Astrocyte of the spinal cord (primary cell): ENCODE measurements around the gene DZIP1L.

Source experiments
- DNase-seq: peaks from one replicate; pipeline ENCODE4 v3.0.0; 2011; ENCODE audit warnings: low read depth, low spot score
- H3K4me3 ChIP-seq: 2 replicates; pipeline ENCODE4 v1.5.1; 2011; ENCODE audit warnings: low read depth, mild to moderate bottlenecking, low read length, moderate library complexity
- in situ Hi-C: cut with HindIII; loops from 2 replicates; pipeline ENCODE4 v1.10.0; 2017; ENCODE audit warnings: low sequenced_read_pairs
- TF ChIP-seq, protein P1 (sequence below): IDR thresholded peaks from 2 replicates; pipeline ENCODE4 v1.5.1; 2012; ENCODE audit warnings: low read depth, mild to moderate bottlenecking, low read length, inconsistent platforms

DZIP1L gene

DNA sequence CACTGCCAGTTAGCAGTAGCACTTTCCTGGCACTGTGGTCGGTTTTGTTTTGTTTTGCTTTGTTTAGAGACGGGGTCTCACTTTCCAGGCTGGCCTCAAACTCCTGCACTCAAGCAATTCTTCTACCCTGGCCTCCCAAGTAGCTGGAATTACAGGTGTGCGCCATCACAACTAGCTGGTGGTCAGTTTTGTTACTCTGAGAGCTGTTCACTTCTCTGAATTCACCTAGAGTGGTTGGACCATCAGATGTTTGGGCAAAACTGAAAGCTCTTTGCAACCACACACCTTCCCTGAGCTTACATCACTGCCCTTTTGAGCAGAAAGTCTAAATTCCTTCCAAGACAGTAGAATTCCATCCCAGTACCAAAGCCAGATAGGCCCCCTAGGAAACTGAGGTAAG, 82.8 kb downstream of the DZIP1L start:
- no peak overlapping the region for H3K4me3 ChIP-seq
- TF ChIP-seq, protein P1, sequence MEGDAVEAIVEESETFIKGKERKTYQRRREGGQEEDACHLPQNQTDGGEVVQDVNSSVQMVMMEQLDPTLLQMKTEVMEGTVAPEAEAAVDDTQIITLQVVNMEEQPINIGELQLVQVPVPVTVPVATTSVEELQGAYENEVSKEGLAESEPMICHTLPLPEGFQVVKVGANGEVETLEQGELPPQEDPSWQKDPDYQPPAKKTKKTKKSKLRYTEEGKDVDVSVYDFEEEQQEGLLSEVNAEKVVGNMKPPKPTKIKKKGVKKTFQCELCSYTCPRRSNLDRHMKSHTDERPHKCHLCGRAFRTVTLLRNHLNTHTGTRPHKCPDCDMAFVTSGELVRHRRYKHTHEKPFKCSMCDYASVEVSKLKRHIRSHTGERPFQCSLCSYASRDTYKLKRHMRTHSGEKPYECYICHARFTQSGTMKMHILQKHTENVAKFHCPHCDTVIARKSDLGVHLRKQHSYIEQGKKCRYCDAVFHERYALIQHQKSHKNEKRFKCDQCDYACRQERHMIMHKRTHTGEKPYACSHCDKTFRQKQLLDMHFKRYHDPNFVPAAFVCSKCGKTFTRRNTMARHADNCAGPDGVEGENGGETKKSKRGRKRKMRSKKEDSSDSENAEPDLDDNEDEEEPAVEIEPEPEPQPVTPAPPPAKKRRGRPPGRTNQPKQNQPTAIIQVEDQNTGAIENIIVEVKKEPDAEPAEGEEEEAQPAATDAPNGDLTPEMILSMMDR = no peak
- in situ Hi-C loops = no loop called here
- no peak for DNase-seq

DNA sequence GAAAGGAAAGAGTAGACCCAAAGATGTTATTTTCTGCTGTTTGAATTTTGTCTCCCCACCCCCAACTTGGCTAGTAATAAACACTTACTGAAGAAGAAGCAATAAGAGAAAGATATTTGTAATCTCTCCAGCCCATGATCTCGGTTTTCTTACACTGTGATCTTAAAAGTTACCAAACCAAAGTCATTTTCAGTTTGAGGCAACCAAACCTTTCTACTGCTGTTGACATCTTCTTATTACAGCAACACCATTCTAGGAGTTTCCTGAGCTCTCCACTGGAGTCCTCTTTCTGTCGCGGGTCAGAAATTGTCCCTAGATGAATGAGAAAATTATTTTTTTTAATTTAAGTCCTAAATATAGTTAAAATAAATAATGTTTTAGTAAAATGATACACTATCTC, 83.9 kb downstream of the DZIP1L start:
- DNase-seq = no peak
- no peak overlapping the region for H3K4me3 ChIP-seq
- in situ Hi-C loops = no loop called here
- TF ChIP-seq, protein P1 = no peak

DNA sequence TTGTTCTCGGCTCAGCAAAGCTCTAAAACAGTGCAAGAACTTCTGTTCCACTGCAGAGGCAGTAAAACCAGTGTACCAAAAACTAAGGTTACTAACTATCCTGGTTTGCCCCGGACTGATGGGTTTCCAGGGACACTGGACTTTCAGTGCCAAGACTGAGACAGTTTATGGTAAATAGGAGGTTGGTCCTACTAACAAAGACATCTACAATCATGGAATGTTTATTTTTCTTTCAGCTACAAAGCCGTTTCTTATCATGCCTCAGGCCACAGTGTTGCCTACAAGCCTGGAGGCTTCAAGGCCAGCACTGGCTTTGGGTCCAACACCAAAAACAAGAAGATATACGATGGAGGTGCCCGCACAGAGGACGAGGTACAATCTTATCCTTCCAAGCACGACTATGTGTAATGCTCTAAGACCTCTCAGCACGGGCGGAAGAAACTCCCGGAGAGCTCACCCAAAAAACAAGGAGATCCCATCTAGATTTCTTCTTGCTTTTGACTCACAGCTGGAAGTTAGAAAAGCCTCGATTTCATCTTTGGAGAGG, 84.6 kb downstream of the DZIP1L start:
- in situ Hi-C loops = no loop called here

DNA sequence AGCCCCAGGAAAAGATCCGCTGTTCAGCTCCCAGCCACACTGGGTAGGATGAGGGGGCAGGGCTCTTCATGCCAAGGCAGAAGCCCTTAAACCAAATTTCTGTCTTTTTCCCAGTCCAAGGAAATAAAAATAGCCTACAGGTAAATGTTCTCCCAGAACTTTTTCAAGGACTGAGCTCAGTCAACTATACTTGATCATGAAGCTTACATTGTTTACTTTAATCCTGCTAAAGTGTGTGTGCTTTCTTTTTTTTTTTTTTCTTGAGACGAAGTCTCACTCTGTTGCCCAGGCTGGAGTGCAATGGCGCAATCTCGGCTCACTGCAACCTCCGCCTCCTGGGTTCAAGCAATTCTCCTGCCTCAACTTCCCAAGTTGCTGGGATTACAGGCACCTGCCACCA, 87.6 kb downstream of the DZIP1L start:
- no peak for DNase-seq
- TF ChIP-seq, protein P1 = no peak
- in situ Hi-C loops = no loop called here
- H3K4me3 ChIP-seq = no peak overlapping the region

More for the DNA sequence above, 84.6 kb downstream of the DZIP1L start:
- TF ChIP-seq, protein P1 = no peak
- H3K4me3 ChIP-seq = no peak overlapping the region
- DNase-seq = no peak

DNA sequence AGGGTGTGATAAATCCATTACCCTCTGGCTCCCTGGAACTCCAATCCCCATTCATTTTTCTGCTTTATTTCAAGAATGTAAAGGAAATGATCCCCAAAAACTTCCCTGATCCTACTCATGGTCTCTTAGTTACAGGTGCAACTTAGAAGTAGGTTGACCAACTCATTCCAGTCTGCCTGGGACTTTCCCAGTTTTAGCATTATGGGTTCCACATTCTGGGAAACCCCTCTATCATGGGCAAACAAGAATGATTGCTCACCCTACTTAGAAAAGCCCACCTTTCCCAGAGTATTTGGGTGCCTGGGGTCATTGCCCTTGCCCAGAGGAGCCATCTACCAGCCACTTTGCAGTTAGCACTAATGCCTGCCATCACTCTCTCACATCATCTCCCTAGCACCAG, 89.9 kb downstream of the DZIP1L start:
- in situ Hi-C loops = no loop called here
- no peak overlapping the region for H3K4me3 ChIP-seq
- TF ChIP-seq, protein P1 = no peak
- DNase-seq = no peak

DNA sequence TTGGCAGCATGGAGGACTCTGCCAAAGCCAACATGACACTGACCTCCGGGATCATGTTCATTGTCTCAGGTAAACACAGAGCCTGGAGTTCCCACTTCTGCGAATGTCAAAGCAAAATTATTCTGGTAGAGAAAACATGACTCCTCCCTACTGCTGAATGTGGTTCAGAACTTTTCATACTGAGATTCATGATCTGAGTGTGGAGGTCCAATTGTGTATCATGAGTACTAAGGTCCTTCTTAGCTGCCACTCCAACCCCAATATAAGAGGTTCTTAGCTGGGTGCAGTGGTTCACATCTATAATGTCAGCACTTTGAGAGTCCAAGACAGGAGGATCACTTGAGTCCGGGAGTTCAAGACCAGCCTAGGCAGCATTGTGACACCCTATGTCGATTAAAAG, 91.7 kb downstream of the DZIP1L start:
- no peak for DNase-seq
- TF ChIP-seq, protein P1 = no peak
- in situ Hi-C loops = no loop called here
- H3K4me3 ChIP-seq = no peak overlapping the region
